Keratinocyte (primary cell): ENCODE measurements around the gene TMOD3. TPM values are rescaled to one million over a fixed set of nuclear protein-coding genes. Genes with fewer than 3 reads are reported as not detected.

ENCODE experiments used
- DNase-seq: peaks from one replicate; pipeline ENCODE4 v3.0.0-alpha.2; 2011; ENCODE audit warnings: low read depth, missing footprints, low spot score
- FAIRE-seq: peaks from 2 replicates; lab custom pipeline; 2011; peaks lifted over from hg19 to GRCh38; lab: Jason Lieb, UNC
- H2AFZ ChIP-seq: 2 replicates; pipeline ENCODE4 v1.6.0; 2012; ENCODE audit warnings: low read length, control low read depth, inconsistent platforms; ENCODE audit not compliant: control insufficient read depth
- H3K27ac ChIP-seq: 2 replicates; pipeline ENCODE4 v1.5.1; 2011; ENCODE audit warnings: low read length; ENCODE audit not compliant: control insufficient read depth, insufficient read depth
- H3K27me3 ChIP-seq: 3 replicates; pipeline ENCODE4 v1.6.0; 2011; ENCODE audit warnings: low read length; ENCODE audit not compliant: control insufficient read depth, insufficient read depth; ENCODE audit errors: extremely low read depth
- H3K36me3 ChIP-seq, 2 experiments: 2 replicates in 1 of 2; 3 replicates in 1 of 2; pipeline ENCODE4 v1.5.1; 2011; ENCODE audit warnings: low read length in 2 of 2, mild to moderate bottlenecking in 1 of 2; ENCODE audit not compliant: control insufficient read depth in 2 of 2, insufficient read depth in 2 of 2; ENCODE audit errors: extremely low read depth in 1 of 2
- H3K4me1 ChIP-seq: 3 replicates; pipeline ENCODE4 v1.5.1; 2011; ENCODE audit warnings: low read length; ENCODE audit not compliant: control insufficient read depth, insufficient read depth; ENCODE audit errors: extremely low read depth
- H3K4me2 ChIP-seq: 3 replicates; pipeline ENCODE4 v1.6.0; 2011; ENCODE audit warnings: low read depth, low read length; ENCODE audit not compliant: control insufficient read depth, insufficient read depth; ENCODE audit errors: extremely low read depth
- H3K4me3 ChIP-seq, 3 experiments: fragments of 200-600 bp in 1 of 3; sonication (generic) in 1 of 3; 2 replicates in 2 of 3; 3 replicates in 1 of 3; pipeline ENCODE4 v1.5.1; 2011 to 2016; ENCODE audit warnings: low read length in 3 of 3, mild to moderate bottlenecking in 3 of 3, control low read depth in 2 of 3, inconsistent platforms in 1 of 3, low read depth in 1 of 3, mixed read lengths in 1 of 3, mixed run types in 1 of 3, moderate library complexity in 1 of 3; ENCODE audit not compliant: control insufficient read depth in 2 of 3, insufficient read depth in 2 of 3; ENCODE audit errors: extremely low read depth in 1 of 3
- H3K79me2 ChIP-seq: 2 replicates; pipeline ENCODE4 v1.6.0; 2012; ENCODE audit warnings: low read length; ENCODE audit not compliant: control insufficient read depth, insufficient read depth
- H3K9ac ChIP-seq: 3 replicates; pipeline ENCODE4 v1.6.0; 2011; ENCODE audit warnings: low read length; ENCODE audit not compliant: control insufficient read depth, insufficient read depth; ENCODE audit errors: extremely low read depth
- H3K9me1 ChIP-seq: 3 replicates; pipeline ENCODE4 v1.6.0; 2011; ENCODE audit warnings: low read length; ENCODE audit not compliant: control insufficient read depth, insufficient read depth; ENCODE audit errors: extremely low read depth
- H3K9me3 ChIP-seq: 2 replicates; pipeline ENCODE4 v1.5.1; 2012; ENCODE audit warnings: low read depth, low read length; ENCODE audit not compliant: control insufficient read depth
- H4K20me1 ChIP-seq: 3 replicates; pipeline ENCODE4 v1.6.0; 2011; ENCODE audit warnings: low read length; ENCODE audit not compliant: control insufficient read depth, insufficient read depth; ENCODE audit errors: extremely low read depth
- EZH2 ChIP-seq: IDR thresholded peaks from one replicate; pipeline ENCODE4 v1.6.1; 2012; ENCODE audit warnings: inconsistent platforms, mild to moderate bottlenecking, low read length, moderate library complexity
- dilution Hi-C: fragments of 300-500 bp; cut with MboI; formaldehyde crosslinking; loops from one replicate; pipeline ENCODE4 v1.7.0; 2020; ENCODE audit warnings: low sequenced_read_pairs; ENCODE audit not compliant: extremely low pct_ligation_motif_present
- polyA plus RNA-seq, 5 experiments: library from polyadenylated mRNA; depleted of rRNA in 3 of 5; stranded (reverse) in 3 of 5; stranded (forward) in 1 of 5; unstranded in 1 of 5; fragments of >200 nt; gene quantifications; 1 replicate in 1 of 5; 2 replicates in 3 of 5; 3 replicates in 1 of 5; pipeline versions ENCODE4 v1.2.1 to v1.2.3, GENCODE V29; 2011 to 2012; ENCODE audit warnings: missing spikeins in 2 of 5, low read depth in 1 of 5, low replicate concordance in 1 of 5
- TF ChIP-seq, protein P1 (sequence below), 3 experiments: IDR thresholded peaks in 1 of 3; conservative IDR thresholded peaks in 1 of 3; optimal IDR thresholded peaks in 1 of 3; 2 replicates in 2 of 3; 3 replicates in 1 of 3; pipeline versions ENCODE3 to v1.5.1; 2011; ENCODE audit warnings: low read length in 3 of 3, mild to moderate bottlenecking in 3 of 3, moderate library complexity in 2 of 3, control low read depth in 1 of 3, inconsistent platforms in 1 of 3; ENCODE audit not compliant: insufficient read depth in 2 of 3; ENCODE audit errors: extremely low read depth in 1 of 3

Gene TMOD3
- polyA plus RNA-seq, 1 donor (not counting 4 experiments of a cell fraction or from before 2014, with no cell fraction given): 100 TPM

DNA sequence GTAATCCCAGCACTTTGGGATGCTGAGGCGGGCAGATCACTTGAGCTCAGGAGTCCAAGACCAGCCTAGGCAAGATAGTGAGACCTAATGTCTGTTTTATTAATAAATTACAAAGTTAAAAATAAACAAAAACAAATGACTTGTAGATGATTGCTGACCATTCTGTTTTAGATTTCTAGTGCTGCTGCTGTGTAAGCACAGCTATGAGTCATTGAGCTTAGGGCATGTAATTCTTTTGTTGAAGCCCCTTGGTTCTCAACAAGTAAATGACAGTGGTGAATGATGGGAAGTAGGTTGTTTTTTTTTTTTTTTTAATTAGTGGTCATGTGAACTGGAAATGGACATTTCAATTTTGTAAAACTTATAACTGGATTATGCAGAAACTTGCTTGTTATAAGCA lies 78.9 kb downstream of the TMOD3 start:
- Histone ChIP-seq H3K36me3 (peaks cover 23 to 46% of the 10 kb centered on the region in 2 experiments), H3K4me1 (peaks cover 4% of the 10 kb centered on the region)
- dilution Hi-C loops: no loop called here

DNA sequence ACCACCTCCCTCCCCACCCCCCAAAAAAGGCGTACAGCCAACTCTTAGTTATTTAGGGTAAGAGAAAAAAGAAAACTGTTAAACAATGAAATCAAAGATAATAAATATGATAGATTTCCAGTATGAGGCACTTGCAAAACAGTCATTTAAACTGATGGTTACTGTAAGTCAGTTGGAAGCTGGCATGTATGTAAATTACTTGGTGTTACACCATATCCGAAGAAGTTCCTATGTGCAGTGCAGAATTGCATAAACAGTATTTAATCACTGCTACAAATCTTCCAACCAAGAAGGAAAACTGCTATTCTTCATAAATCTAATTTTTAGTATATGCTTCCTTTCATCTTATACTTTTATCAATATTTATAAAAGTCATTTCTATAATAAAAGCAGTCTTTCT lies 80.1 kb downstream of the TMOD3 start:
- no peaks in the 10 kb centered on the region for H3K9me1 ChIP-seq
- DNase-seq (no peak), FAIRE-seq (no peak)
- H2AFZ ChIP-seq: no peak overlapping the region
- no peaks in the 10 kb centered on the region for H3K9me3 ChIP-seq
- no peak for TF ChIP-seq EZH2
- TF ChIP-seq, protein P1, sequence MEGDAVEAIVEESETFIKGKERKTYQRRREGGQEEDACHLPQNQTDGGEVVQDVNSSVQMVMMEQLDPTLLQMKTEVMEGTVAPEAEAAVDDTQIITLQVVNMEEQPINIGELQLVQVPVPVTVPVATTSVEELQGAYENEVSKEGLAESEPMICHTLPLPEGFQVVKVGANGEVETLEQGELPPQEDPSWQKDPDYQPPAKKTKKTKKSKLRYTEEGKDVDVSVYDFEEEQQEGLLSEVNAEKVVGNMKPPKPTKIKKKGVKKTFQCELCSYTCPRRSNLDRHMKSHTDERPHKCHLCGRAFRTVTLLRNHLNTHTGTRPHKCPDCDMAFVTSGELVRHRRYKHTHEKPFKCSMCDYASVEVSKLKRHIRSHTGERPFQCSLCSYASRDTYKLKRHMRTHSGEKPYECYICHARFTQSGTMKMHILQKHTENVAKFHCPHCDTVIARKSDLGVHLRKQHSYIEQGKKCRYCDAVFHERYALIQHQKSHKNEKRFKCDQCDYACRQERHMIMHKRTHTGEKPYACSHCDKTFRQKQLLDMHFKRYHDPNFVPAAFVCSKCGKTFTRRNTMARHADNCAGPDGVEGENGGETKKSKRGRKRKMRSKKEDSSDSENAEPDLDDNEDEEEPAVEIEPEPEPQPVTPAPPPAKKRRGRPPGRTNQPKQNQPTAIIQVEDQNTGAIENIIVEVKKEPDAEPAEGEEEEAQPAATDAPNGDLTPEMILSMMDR (optimal IDR thresholded peaks at IDR 0.05 in 1 of 3, IDR thresholded peaks at IDR 0.05 in 1 of 3, conservative IDR thresholded peaks at IDR 0.05 in 1 of 3; ENCODE audit: extremely low read depth in 1 of 3, insufficient read depth in 2 of 3, low read length in 3 of 3): no peak
- H3K27me3 ChIP-seq: no peaks in the 10 kb centered on the region
- H4K20me1 ChIP-seq: peaks cover 9% of the 10 kb centered on the region
- no peak overlapping the region for H3K4me2 ChIP-seq
- no peak overlapping the region for H3K9ac ChIP-seq
- H3K4me3 ChIP-seq: no peak overlapping the region
- peaks cover 27 to 38% of the 10 kb centered on the region in 2 experiments for H3K36me3 ChIP-seq
- dilution Hi-C loops: no loop called here
- peaks cover 13% of the 10 kb centered on the region for H3K79me2 ChIP-seq
- H3K27ac ChIP-seq: no peak overlapping the region
- H3K4me1 ChIP-seq: peaks cover 4% of the 10 kb centered on the region

More for the DNA sequence above, 78.9 kb downstream of the TMOD3 start:
- Histone ChIP-seq H3K9me1 (no peaks in the 10 kb centered on the region), H3K4me2 (no peak overlapping the region), H3K27ac (no peak overlapping the region), H3K79me2 (peaks cover 21% of the 10 kb centered on the region), H3K27me3 (no peaks in the 10 kb centered on the region), H4K20me1 (peaks cover 13% of the 10 kb centered on the region), H3K9me3 (no peaks in the 10 kb centered on the region), H2AFZ (no peak overlapping the region), H3K4me3 (no peak overlapping the region), H3K9ac (no peak overlapping the region)
- FAIRE-seq (no peak), DNase-seq (no peak)
- TF ChIP-seq, protein P1 (optimal IDR thresholded peaks at IDR 0.05 in 1 of 3, IDR thresholded peaks at IDR 0.05 in 1 of 3, conservative IDR thresholded peaks at IDR 0.05 in 1 of 3; ENCODE audit: extremely low read depth in 1 of 3, insufficient read depth in 2 of 3, low read length in 3 of 3): no peak
- TF ChIP-seq EZH2: no peak
